ENCODE data around the gene CCDC6. TPM values are rescaled to one million over a fixed set of nuclear protein-coding genes. Genes with fewer than 3 reads are reported as not detected.

The CCDC6 gene
- polyA plus RNA-seq, 3 donors, result 4.2 to 13.5 (median 6.2) TPM

DNA sequence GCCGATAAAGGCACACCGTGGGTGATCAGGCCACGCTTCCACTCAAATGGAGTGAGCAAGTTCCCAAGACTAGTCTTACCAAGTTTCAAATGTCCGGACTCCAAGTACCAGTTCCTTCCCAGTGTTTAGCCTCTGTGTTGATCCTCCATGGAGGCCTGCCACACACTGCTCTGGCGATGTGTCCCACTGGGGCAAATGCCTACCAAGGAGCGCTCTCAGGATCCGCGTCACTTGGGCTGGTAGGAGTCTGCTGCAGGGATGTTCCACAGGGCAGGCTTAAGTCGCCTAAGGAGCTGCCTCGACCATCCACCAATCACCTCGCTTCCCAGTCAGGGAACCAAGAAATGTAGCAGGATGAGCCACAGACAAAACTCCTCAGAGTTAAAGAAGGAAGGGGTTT, 135.7 kb downstream of the CCDC6 start:
- no peaks in the 10 kb centered on the region for H3K4me1 Mint-ChIP-seq
- no peak overlapping the region for H3K4me3 Mint-ChIP-seq
- WGBS (ENCODE audit: insufficient coverage), result over 99% methylated on average over 7 of the region's 11 CpGs
- Histone ChIP-seq H3K4me3 (replicated peaks in 1 of 3; ENCODE audit: low read depth in 2 of 3, low read length in 3 of 3) (no peak overlapping the region), H3K36me3 (replicated peaks in 1 of 2; ENCODE audit: control insufficient read depth in 1 of 2, insufficient read depth in 2 of 2, low read length in 2 of 2) (no peaks in the 10 kb centered on the region), H3K27ac (ENCODE audit: low read depth in 1 of 2, low read length in 2 of 2) (no peak overlapping the region), H4K20me1 (ENCODE audit: insufficient read depth, low read length) (no peaks in the 10 kb centered on the region), H3K9ac (ENCODE audit: insufficient read depth, low read length, poor library complexity, severe bottlenecking) (no peak overlapping the region), H3K79me2 (ENCODE audit: insufficient read depth, low read length) (no peaks in the 10 kb centered on the region), H2AFZ (ENCODE audit: insufficient read depth, low read depth, low read length, poor library complexity, severe bottlenecking) (no peak overlapping the region), H3K9me3 (replicated peaks in 1 of 2; ENCODE audit: control insufficient read depth in 1 of 2, insufficient read depth in 1 of 2, low read length in 2 of 2) (peaks cover 0 to 18% of the 10 kb centered on the region in 2 donors), H3K4me2 (replicated peaks; ENCODE audit: extremely low read depth, low read length, poor library complexity, severe bottlenecking) (no peak overlapping the region), H3K27me3 (ENCODE audit: control insufficient read depth in 2 of 2, insufficient read depth in 2 of 2, low read length in 2 of 2) (no peaks in the 10 kb centered on the region), H3K4me1 (ENCODE audit: control insufficient read depth in 1 of 2, insufficient read depth in 2 of 2, low read length in 2 of 2) (no peaks in the 10 kb centered on the region)
- H3K27me3 Mint-ChIP-seq (ENCODE audit: low read depth in 3 of 3), result peaks cover 0 to 3% (median 2%) of the 10 kb centered on the region in 3 donors
- no peak overlapping the region for H3K27ac Mint-ChIP-seq
- no peak for TF ChIP-seq CTCF (IDR thresholded peaks at IDR 0.05)
- H3K36me3 Mint-ChIP-seq, result no peaks in the 10 kb centered on the region
- DNase-seq, result no peak
- peaks cover 8 to 18% (median 13%) of the 10 kb centered on the region in 7 donors for H3K9me3 Mint-ChIP-seq
- intact Hi-C loops (cut with micrococcal nuclease), result no loop called here

- no peaks in the 10 kb centered on the region for H3K27me3 ChIP-seq (ENCODE audit: control insufficient read depth in 2 of 2, insufficient read depth in 2 of 2, low read length in 2 of 2)
- 83% methylated on average over 2 of the region's 2 CpGs for WGBS (ENCODE audit: insufficient coverage)
These were observed 143.9 kb downstream of the CCDC6 start for GRCh38 chr10:59762505-59762904.

More at GRCh38 chr10:59762505-59762904, 143.9 kb downstream of the CCDC6 start:
- Mint-ChIP-seq H3K9me3 (peaks cover 0 to 24% (median 8%) of the 10 kb centered on the region in 7 donors), H3K36me3 (no peaks in the 10 kb centered on the region), H3K27ac (no peak overlapping the region), H3K4me1 (no peaks in the 10 kb centered on the region), H3K27me3 (ENCODE audit: low read depth in 3 of 3) (peaks cover 0 to 2% (median 1%) of the 10 kb centered on the region in 3 donors), H3K4me3 (no peak overlapping the region)
- Histone ChIP-seq H3K9ac (ENCODE audit: insufficient read depth, low read length, poor library complexity, severe bottlenecking) (no peak overlapping the region), H3K27ac (ENCODE audit: low read depth in 1 of 2, low read length in 2 of 2) (no peak overlapping the region), H3K9me3 (replicated peaks in 1 of 2; ENCODE audit: control insufficient read depth in 1 of 2, insufficient read depth in 1 of 2, low read length in 2 of 2) (peaks cover 3 to 15% of the 10 kb centered on the region in 2 donors), H3K36me3 (replicated peaks in 1 of 2; ENCODE audit: control insufficient read depth in 1 of 2, insufficient read depth in 2 of 2, low read length in 2 of 2) (no peaks in the 10 kb centered on the region), H3K4me1 (ENCODE audit: control insufficient read depth in 1 of 2, insufficient read depth in 2 of 2, low read length in 2 of 2) (no peaks in the 10 kb centered on the region), H3K79me2 (ENCODE audit: insufficient read depth, low read length) (no peaks in the 10 kb centered on the region), H3K4me2 (replicated peaks; ENCODE audit: extremely low read depth, low read length, poor library complexity, severe bottlenecking) (no peak overlapping the region), H4K20me1 (ENCODE audit: insufficient read depth, low read length) (no peaks in the 10 kb centered on the region), H2AFZ (ENCODE audit: insufficient read depth, low read depth, low read length, poor library complexity, severe bottlenecking) (no peak overlapping the region), H3K4me3 (replicated peaks in 1 of 3; ENCODE audit: low read depth in 2 of 3, low read length in 3 of 3) (no peak overlapping the region)
- intact Hi-C loops (cut with micrococcal nuclease), result no loop called here
- DNase-seq, result no peak
- TF ChIP-seq CTCF (IDR thresholded peaks at IDR 0.05), result no peak
